Fibroblast of pulmonary artery (primary cell): ENCODE results near the gene RANBP17.
A peak's percentile ranks its signal among the peaks of the same experiment; 100 is the strongest.

Experiments
- DNase-seq: peaks from one replicate; pipeline ENCODE4 v3.0.0-alpha.2; 2010; ENCODE audit warnings: low read depth
- H3K4me3 ChIP-seq: replicated peaks from 2 replicates; pipeline ENCODE4 v1.5.1; 2011; ENCODE audit warnings: low read depth, mild to moderate bottlenecking, control low read depth, low read length, moderate library complexity
- CTCF ChIP-seq: IDR thresholded peaks from 2 replicates; pipeline ENCODE4 v1.5.1; 2011; ENCODE audit warnings: mild to moderate bottlenecking, control low read depth, low read length, inconsistent platforms; ENCODE audit errors: missing control alignments

The RANBP17 gene

GRCh38 chr5:171306781-171307591 is 445.2 kb downstream of the RANBP17 start:
- TF ChIP-seq CTCF = no peak
- no peak for DNase-seq
- H3K4me3 ChIP-seq = no peak overlapping the region

GRCh38 chr5:171307789-171308452 is 446.1 kb downstream of the RANBP17 start:
- no peak for TF ChIP-seq CTCF
- no peak for DNase-seq
- H3K4me3 ChIP-seq = no peak overlapping the region

- TF ChIP-seq CTCF = no peak
- no peak within 1 kb of the TSS for H3K4me3 ChIP-seq
- DNase-seq = no peak
These were observed 446.8 kb downstream of the RANBP17 start, which contains the start of gene TLX3 for GRCh38 chr5:171308453-171309275. TLX3 (plus strand) TSS chr5:171309248; CDS start chr5:171309366, 118 bp downstream.

GRCh38 chr5:171309276-171310211 is 447.7 kb downstream of the RANBP17 start:
- no peak for DNase-seq

GRCh38 chr5:171310212-171310818 is 448.5 kb downstream of the RANBP17 start:
- no peak for DNase-seq
- TF ChIP-seq CTCF = peak; percentile 19
- no peak overlapping the region for H3K4me3 ChIP-seq

More at GRCh38 chr5:171309276-171310211, 447.7 kb downstream of the RANBP17 start:
- TF ChIP-seq CTCF = no peak
- no peak overlapping the region for H3K4me3 ChIP-seq

GRCh38 chr5:171310819-171311321 is 449.1 kb downstream of the RANBP17 start:
- DNase-seq = no peak
- TF ChIP-seq CTCF = no peak
- no peak overlapping the region for H3K4me3 ChIP-seq
